Kidney glomerular epithelial cell (primary cell): Measurements from ENCODE around the gene AP1S1.
"Not testable (repeated sequence)": the region's sequence is repeated elsewhere in the genome, so short reads cannot be mapped to it uniquely, and the experiment has no call there.

Experiments used
- DNase-seq: peaks from one replicate; lab custom pipeline; 2025; lab: John Stamatoyannopoulos, UW

AP1S1 gene

DNA sequence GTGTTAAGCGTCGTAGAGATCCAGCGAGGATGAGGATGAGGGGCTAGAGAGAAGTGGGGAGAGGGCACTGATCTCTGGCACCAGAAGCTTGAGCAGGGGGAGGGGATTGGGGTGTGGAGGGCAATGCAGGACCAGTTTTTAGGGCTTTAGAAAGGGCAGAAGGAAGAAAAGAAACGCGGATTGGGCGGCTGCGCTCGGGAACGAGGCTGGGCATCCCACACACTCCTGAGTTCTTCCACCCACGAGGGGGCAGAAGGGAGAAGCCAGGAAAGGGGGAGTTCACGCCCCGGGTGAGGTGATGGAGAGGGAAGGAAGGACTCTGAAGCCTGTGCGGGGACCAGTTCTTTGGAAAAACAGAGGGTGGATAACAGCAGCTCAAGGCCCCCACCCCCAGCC is 17.2 kb downstream of the AP1S1 start:
- no peak for DNase-seq

DNA sequence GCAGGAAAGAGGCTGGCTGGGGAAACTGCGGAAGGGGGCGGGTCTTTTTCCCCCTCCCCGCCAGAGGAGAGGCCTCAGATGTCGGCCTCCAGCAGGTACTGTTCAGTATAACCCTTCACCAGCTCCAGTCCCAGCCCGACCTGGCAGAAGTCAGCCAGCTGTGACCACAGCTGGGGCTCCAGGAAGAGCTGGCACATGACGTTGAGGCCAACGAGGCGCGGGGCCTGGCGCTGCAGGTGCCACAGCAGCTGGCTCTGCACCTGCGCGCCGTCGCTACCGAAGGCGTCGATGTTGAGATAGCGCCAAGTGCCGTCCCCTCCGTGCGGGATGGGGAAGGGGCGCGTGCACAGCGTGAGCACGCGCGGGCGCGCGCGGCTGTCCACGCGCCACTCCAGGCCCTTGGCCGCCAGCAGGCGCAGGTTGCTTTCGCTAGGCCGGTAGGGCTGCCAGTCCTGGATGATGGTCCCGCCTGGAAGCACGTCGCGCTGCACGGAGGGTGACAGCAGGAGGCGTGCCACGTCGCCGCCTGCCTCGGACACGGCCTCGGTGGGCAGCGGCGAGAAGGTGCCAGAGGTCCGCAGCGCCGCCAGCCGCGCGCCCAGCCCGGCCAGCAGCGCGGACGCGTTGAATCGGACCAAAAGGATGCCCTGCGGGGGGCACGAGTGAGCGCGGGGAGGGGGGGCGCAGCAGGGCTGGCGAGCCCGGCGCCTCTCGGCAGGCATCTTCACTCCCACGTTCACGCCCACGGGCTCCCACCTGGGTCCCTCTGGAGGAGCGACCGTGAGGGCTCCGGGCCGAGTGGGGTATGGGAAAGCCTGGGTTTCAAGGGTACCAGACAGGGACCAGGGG is 18.0 kb downstream of the AP1S1 start:
- no peak for DNase-seq

DNA sequence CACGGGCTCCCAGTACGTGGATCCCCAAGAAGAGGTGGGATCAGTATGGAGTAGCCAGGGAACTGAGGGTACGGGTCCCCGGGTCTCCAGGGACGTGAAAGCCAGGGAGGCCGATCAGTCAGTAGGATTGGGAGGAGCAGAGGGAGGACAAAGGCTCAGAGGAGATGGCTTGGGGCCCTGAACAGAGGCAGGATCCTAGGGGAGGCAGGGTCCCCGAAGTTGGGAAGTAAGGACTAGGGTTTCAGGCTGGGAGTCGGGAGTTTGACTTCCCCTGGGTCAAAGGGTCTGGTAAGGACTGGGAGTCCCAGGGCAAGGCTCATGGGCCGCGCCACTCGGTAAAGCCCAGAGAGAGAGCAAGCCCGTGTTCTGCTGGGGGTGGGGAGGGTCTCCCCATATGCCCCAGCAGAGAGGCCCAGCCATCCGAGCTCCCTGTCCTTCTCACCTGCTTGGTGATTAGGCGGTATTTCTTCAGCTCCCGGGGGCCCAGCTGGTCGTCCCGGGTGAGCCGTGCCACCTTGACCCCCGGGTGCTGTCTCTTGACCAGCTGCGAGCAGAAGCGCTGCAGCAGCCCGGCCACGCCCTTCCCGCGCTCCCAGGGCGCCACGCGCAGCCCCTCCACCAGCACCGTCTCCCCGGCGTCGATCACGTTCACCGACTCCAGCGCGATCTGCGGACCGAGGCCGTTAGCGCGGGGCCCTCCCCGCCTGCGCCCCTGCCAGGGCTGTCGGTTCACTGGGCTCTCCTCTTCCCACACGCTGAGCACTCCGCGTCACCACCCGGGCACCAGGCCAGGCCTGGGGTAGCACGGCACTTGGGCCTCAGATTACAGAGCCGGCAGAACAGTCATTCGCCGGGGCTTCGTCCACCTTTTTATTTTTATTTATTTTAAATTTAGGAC is 18.8 kb downstream of the AP1S1 start:
- DNase-seq = peak; percentile 39

DNA sequence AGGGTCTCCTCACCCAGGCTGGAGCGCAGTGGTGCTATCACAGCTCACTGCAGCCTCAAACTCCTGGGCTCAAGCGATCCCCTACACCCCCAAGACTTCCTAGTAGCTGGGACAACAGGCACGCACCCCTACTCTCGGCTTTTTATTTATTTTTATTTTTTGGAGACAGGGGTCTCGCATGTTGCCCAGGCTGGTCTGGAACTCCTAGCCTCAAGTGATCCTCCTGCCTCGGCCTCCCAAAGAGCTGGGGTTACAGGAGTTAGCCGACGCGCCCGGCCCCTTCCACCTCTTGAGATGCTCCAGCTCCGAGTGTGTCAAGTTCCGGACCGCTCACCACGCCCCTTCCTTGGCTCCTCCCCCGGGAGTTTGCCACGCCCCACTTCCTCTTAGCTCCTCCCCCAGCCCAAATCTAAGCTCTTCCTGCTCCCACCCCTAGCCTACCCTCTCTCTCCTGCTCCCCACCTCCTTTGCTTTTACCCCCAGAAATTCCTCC is 19.5 kb downstream of the AP1S1 start:
- DNase-seq = no peak

DNA sequence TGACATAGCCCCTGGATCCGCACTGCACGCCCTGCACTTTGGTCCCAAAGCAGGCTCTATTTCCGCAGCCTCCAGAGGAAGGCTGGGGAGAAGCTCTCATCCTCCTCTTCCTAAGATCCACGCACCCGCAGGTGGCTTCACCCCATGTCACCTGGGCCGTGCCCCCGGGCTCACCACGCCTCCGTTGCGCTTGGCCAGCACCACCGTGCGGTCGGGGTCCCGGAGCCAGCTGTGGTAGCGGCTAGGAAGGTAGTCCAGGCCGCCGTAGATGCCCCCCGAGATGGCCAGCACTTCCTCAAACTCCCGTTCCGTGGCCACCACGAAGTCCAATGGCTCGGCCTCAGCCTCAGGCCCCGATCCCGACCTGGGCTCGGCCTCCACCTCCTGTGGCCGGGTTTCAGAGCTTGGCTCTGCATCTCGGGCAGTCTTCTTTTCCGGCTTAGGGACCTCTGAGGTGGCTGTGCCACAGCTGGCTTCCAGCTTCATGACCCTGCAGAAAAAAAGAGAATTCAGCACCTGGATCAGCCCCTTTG is 20.1 kb downstream of the AP1S1 start:
- DNase-seq = no peak

DNA sequence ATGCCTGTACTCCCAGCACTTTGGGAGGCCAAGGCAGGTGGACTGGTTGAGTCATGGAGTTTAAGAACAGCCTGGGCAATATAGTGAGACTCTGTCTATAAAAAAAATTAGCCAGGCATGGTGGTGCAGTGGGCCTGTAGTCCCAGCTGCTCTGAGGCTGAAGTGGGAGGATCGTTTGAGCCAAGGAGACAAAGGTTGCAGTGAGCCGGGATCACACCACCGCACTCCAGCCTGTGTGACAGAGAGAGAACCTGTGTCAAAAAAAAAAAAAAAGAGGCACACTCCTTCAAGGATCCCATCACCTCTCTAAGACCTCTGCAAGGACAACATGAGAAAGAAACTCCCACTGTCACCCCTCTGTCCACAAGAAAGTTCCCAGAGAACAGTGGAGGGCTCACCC is 21.4 kb downstream of the AP1S1 start:
- DNase-seq = no peak

DNA sequence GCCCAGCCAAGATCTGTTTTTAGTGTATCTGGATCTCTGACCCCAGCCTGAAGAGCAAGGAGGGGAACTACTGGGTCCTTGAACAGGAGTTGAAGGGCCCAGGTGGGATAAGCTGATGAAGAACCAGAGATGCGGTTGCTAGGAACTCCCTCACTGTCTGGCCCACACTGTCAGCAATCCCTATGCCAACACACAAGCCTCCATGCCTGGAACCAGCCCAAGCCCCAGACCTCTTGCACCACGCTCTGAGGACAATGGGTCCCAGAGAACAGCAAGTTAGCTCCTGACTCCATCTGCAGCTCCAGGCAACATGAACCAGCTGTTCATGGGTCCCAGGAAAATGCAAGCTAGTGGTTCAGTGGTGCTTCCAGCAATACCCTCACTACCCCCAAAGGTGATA is 23.4 kb downstream of the AP1S1 start:
- DNase-seq = no peak

DNA sequence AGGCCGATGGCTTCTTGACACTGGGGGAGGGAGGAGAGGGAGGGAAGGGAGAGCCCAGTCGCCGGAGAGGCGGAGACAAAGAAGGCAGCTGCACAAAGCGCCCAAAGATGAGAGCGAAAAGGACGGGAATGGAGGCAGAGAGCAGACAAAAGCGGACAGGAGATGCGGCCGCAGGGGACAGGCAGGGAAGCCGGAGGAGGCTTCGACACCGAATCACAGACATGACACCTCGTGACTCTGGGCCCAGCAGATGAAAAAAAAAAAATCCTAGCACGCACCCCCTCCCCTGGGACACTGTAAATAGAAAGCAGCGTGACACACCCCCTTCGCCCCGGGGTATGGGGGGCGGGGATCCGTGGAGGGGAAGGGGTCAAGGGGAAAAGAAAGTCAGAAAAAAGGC is 24.8 kb downstream of the AP1S1 start:
- no peak for DNase-seq

DNA sequence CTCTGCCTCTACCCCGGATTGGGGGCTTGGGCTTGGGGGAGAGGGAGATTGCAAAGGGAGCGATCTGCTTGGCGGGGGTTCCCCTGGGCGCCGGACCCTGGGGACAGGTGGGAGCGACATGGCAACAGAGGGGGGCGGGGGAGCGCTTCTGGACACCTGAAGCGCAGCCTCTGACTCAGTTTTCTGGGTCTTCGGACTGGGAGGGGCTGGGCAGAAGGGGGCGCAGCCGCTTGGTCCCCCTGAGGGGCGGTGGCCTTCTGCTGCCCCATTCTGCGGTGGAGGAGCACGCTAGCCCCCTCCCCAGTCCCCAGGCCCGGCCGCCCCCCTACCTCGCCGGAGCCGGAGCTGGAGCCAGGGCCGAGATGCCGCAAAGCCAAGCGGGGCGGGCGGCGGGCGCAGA is 25.4 kb downstream of the AP1S1 start:
- DNase-seq = no peak

DNA sequence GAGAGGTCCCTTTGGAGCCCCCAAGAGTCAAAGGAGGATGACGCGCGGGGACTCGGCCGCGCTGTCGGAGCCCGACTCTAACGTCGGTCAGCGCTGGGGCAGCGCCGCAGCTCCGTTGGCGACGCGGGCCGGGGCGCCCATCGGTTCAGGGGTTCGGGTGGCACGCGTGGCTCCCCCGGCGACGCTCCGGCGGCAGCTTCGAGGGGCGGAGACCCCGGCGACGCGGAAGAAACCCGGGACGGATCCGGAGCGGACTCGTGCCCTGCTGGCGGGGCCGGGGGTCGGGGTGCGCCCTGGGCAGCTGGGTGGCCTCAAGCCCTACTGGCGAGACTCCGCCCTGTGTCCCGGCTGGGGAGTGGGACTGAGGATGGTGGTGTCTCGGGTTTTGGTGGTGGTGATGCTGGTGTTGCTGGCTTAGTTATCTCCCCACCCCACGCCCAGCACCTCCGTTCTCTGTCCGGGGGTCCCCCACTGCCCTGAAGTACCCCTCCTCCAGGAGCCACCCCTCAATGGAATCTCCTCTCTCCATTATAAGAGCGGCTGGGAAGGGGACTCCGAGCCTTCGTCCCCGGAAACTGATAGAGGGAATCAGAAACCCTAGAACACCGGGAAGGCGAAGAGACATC is 26.0 kb downstream of the AP1S1 start, which contains the start of gene NAT16:
NAT16 (minus strand) TSS at position 164 of the 626 bp plus-strand sequence. CDS start 5,486 bp downstream, outside the sequence.
- no peak for DNase-seq

DNA sequence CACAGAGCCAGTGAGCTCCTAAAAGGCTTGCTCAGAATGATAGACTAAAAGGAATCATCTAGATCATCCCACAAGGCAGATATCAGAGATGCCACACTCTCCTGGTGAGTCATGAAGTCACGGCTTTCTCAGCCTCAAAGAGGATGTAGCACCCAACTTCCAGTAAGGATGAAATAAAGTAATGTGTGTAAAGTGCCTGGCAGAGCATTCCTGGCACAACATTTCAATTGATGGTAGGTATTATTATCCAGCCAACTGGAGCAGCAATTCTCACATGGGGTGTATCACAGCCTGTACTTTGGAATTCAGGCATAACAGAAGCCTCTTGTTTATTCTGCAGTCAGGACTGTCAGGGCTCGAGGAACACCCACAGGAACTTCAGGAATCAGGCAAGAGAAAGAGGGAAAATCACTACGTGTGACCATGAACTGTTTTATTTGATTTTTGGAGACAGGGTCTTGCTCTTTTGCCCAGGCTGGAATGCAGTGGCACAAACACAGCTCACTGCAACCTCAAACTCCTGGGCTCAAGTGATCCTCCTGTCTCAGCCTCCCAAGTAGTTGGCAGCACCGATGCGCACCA is 31.1 kb downstream of the AP1S1 start:
- DNase-seq = peak; percentile 71

DNA sequence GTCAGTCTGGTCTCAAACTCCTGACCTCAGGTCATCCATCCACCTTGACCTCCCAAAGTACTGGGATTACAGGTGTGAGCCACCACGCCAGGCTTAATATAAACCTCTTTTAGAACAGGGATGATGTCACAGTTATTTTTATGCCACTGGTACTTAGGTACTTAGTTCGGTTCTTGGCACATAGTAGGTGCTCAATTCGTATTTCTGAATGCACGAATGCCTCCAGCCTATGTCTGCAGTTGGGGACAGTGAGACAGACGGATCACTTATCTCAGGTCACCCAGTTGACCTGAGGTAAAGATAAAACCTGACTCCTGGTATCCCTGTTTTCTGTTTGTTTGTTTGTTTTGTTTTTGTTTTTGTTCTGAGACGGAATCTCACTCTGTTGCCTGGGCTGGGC is 31.9 kb downstream of the AP1S1 start:
- no peak for DNase-seq

DNA sequence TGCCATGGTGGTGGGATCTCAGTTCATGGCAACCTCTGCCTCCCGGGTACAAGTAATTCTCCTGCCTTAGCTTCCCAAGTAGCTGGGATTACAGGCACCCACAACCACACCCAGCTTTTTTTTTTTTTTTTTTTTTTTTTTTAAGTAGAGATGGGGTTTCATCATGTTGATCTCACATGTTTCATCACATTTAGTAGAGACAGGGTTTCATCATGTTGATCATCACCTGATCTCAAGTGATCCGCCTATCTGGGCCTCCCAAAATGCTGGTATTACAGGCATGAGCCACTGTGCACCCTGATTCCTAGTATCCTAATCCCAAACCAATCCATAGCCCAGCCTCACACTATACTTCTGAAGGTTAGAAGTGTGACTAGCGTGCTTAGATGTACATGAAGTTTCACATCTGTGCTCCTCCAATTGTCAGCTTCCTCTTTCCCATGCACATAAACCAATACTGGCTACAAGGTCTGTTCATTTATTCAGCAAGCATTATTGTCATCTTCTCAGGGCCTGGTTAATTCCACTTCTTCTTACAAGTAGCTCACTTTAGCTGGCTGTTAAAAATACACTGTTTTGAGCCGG is 32.7 kb downstream of the AP1S1 start:
- DNase-seq = no peak

DNA sequence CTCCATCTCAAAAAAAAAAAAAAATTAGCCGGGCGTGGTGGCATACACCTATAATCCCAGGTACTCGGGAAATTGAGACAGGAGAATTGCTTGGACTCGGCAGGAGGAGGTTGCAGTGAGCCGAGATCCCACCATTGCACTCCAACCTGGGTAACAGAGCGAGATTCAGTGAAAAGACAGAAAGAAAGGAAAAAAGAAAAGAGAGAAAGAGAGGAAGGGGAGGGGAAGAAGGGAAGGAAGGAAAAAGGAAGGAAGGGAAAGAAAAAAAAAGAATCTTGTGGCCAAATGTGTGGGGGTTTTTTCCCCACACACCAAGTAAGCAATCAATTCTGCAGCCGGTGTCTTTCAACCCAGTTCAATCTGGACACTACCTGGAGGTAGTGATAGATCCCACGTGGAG is 34.8 kb downstream of the AP1S1 start:
- DNase-seq = no peak

DNA sequence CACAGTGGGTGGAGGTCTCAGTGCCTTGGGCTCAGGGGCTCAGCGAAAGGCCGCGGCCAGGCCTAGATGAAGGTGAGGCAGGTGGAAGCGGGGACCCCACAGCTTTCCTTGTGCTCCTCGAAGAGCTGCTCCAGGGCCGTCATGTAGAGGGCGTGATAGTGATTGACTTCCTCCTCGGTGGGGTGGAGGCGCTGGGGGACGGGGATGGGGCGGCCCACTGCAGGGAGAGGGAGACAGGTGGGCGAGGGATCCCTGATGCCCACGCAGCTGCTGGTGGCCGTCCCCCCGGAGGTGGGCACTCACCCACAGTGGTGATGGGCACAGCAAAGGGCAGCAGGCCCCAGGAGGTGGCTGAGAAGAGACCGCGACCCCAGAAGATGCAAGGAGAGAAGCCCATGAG is 41.6 kb downstream of the AP1S1 start:
- DNase-seq = no peak

DNA sequence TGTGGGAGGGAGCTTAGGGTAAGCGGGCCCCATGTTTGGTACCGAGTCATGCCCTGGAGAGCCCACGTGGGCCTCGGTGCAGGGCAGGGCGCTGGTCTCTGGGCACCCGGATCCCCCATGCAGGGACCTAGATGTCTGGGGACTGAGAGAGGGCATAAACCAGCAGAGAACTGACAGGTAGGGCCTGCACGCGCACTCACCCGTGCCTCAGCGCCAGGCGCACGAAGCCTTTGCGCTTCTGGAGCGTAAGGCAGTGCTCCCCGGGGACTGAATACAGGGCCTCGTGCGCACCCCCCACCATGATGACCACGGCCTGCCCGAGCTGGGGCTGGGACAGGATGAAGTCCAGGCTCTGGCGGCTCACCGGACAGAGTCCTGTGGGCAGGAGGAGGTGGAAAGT is 43.7 kb downstream of the AP1S1 start:
- DNase-seq = no peak

DNA sequence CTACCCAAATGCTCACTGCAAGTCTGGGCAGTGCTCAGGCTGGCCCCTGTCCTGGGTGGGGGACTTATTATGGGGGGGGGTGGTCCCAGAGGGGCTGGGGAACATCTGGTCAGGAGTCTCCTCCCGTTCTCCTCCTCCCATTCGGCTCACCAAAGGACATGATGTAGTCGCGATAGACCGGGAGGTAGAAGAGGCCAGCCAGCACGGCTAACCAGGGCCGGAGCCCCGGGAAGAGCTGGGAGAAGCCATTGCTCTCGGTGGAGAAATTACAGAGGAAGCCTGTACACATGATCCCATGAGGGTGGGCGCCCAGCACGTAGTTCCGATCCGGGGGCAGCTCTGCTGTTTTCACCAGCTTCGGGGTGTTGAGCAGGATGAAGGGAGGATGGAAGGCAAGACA is 44.2 kb downstream of the AP1S1 start:
- DNase-seq = no peak

DNA sequence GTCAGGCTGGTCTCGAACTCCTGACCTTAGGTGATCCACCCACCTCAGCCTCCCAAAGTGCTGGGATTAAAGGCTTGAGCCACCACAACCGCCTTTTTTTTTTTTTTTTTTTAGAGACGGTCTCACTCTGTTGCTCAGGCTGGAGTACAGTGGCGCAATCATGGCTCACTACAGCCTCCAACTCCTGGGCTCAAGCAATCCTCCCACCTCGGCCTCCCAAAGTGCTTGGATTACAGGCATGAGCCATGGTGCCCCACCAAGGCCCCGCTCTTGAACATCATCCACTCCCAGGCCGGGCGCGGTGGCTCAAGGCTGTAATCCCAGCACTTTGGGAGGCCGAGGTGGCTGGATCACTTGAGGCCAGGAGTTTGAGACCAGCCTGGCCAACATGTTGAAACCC is 45.2 kb downstream of the AP1S1 start:
- DNase-seq = not testable (repeated sequence)

DNA sequence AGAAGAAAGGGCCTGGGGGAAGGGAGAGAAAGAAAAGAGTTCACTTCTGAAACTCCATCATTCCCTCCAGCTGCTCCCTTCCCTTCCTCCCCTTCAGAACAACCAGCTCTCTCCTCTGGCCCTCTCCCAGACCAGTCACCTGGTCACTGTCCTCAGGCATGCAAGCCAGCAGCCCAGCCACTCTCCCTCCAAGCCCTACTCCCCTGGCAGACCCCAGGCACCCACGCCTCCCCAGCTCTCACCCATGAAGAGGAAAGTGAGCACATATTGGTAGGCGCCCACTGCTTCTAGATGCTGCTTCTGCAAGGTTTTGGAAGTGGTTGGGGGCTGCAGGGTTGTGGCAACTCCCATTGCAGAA is 46.2 kb downstream of the AP1S1 start:
- DNase-seq = no peak

DNA sequence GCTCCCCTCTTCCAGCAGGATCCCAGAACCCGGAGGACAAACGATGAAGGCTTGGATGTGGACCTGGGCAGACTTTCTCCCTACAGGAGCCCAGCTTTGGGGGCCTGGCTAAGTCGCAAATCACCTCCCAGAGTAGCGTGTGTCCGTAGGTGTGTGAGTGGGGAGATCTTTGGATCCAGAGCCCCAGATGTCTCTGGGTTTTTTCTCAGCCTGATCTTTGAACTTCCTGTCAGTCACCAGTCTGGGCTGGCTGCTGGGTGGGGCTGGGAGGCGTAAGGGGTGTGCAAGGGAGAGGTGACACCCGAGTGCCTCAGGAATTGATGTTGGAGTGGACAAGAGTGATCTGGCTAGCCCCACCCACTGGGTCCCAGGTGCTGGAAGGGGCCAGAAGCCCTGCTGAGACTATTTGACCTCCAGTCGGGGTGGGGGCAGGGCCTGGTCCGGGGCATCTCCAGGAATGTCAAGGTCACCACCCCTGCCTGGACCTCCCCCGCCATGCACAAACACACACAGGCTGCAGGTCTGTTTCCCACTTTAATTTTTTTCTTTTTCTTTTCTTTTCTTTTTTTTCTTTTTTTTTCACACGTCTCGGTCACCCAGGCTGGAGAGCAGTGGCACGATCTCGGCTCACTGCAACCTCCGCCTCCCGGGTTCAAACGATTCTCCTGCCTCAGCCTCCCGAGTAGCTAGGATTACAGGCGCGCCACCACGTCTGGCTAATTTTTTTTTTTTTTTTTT is 46.8 kb downstream of the AP1S1 start, which contains the start of gene MOGAT3:
MOGAT3 (minus strand) TSS at position 175 of the 738 bp plus-strand sequence. CDS start 182 bp downstream, outside the sequence.
- no peak for DNase-seq
